Prostate gland (tissue), 2 donors: ENCODE measurements around the gene PALM3.

Experiments
- CTCF ChIP-seq, 4 experiments: fragments of 200-600 bp in 2 of 4; fragments of 450-650 bp in 2 of 4; sonication (generic) in 2 of 4; IDR thresholded peaks; 1 replicate in 3 of 4; 2 replicates in 1 of 4; pipeline ENCODE4 v1.5.1; 2016 to 2019; ENCODE audit warnings: antibody characterized with exemption in 4 of 4, mild to moderate bottlenecking in 2 of 4, moderate library complexity in 2 of 4
- POLR2A ChIP-seq: fragments of 450-650 bp; IDR thresholded peaks from one replicate; pipeline ENCODE4 v1.6.1; 2016; ENCODE audit warnings: antibody characterized with exemption, mild to moderate bottlenecking
- POLR2AphosphoS5 ChIP-seq: sonication (generic); formaldehyde crosslinking; IDR thresholded peaks from one replicate; pipeline ENCODE4 v1.6.1; 2017; ENCODE audit warnings: antibody characterized with exemption

DNA sequence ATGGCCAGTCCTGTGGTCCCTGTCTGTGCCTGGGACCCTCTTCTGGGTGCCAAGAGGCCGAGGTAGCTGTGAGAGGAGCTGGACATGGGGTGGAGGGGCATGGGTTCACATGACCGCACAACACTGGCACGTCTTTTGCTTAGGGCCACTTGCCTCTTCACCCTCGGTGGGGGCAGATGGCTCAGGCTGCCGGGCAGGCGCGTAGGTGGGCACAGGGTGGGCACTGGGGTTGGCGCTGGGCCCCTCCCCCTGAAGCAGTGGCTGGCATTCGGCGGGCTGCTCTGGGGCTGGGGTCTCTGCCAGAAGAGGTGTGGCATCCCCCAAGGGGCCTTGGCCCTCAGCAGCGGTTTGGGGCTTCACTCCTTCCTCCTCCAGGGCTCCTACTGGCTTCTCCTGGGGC, 8.4 kb downstream of the PALM3 start:
- TF ChIP-seq POLR2A: no peak
- TF ChIP-seq CTCF (IDR thresholded peaks at IDR 0.05): no peak
- no peak for TF ChIP-seq POLR2AphosphoS5
